COLO668 (cell line): ENCODE measurements around the gene MACROH2A1.

Source experiments
- DNase-seq: peaks from one replicate; lab custom pipeline; 2025; ENCODE audit not compliant: unreplicated experiment; lab: John Stamatoyannopoulos, UW

The MACROH2A1 gene

GRCh38 chr5:135436951-135437418 is 38.0 kb upstream of the MACROH2A1 start:
- DNase-seq, result no peak

DNA sequence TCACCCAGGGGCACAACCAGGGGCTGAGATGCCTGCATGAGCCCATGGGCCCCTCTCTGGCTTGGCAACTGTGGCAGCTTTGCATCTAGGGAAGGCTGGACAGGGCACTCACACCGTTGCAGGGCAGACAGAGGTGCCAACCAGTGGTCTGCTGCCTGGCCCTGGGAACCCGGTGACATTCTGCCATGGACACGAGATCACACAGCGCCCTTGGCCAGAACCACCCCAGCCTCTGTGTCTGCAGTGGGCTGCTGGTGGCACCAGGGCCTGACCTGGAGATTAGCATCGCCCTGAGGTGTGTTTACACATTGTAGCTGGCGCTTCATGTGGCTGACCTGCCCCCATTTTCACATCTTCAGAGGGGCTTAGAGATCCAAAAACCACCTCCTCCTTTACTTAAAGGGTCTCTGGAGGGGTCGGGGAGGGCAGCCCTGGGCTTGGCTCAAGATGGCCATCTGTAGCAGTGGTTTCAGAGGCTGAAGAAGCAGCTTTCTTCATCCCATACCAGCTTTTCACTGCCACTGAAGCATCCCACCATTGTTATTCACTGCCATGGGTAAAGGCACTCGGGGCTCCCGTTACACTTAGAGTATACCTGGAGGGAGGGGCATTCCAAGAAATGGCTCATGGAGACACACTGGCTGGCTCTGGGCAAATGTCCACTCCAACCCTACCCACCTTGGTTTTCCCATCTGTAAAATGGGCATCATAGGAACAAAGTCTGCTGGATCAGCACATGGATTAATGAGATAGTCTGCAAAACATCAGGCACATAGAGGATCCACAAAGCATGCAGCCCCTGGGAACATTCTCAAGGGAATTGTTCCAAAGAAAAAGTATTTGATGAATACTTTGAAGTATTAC is 36.7 kb upstream of the MACROH2A1 start:
- no peak for DNase-seq

GRCh38 chr5:135434591-135435466 is 35.8 kb upstream of the MACROH2A1 start:
- no peak for DNase-seq

DNA sequence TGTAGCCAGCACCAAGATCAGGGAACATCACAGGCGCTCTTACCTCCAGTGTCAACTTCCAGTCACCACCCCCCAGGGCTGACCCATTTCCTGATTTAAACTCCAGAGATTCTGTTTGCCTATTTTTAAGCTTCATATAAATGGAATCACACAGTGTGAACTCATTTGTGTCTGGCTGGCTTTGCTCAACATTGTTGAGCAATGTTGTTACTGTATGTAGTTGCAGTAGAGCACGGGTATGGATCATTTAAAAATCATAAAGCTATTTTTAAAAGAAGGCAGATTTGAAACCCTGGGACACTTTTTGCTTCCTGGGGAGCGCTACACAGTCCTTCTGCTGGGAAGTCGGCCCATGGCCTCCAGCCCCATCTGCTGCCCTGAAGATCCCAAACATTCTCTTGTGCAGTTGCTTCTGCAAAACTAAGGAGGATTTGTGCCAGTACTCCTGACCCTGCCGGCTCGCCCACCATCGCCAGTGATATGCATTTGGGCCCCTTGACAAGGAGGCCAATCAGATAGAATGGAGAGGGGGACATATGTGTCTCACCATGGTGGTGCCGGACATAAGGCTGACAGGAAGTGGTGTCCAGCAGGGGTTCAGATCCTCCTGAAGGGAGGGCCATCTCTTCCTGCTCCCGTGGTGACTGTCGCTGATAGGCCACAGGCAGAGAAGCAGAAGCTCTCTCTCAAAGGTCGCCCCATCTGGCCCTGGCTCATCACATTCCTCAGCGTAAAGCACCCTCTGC is 34.8 kb upstream of the MACROH2A1 start:
- DNase-seq, result no peak

- no peak for DNase-seq
Measured at GRCh38 chr5:135432113-135432512, 33.1 kb upstream of the MACROH2A1 start.

- DNase-seq, result no peak
Measured at GRCh38 chr5:135430135-135430437, 31.1 kb upstream of the MACROH2A1 start.

GRCh38 chr5:135429301-135430134 is 30.5 kb upstream of the MACROH2A1 start:
- DNase-seq, result no peak

DNA sequence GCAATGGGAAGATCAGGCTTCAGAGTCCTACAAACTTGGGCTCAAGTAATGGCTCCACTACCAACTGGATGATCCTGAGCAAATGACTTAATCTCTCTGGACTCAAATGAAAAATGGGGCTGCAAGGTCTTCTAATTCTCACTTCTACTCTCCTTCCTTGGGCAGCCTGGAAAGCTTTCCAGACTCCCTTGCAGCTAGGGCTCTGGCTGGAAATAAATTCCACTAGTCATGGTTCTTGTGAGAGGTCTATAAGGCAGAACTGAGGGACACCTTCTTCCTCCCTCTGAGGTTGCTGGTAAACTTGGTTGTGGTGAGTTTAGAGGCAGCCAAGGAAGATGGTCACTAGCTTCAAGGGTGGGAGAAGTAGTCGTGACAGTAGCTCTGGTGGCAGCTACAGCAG is 29.6 kb upstream of the MACROH2A1 start:
- no peak for DNase-seq

DNA sequence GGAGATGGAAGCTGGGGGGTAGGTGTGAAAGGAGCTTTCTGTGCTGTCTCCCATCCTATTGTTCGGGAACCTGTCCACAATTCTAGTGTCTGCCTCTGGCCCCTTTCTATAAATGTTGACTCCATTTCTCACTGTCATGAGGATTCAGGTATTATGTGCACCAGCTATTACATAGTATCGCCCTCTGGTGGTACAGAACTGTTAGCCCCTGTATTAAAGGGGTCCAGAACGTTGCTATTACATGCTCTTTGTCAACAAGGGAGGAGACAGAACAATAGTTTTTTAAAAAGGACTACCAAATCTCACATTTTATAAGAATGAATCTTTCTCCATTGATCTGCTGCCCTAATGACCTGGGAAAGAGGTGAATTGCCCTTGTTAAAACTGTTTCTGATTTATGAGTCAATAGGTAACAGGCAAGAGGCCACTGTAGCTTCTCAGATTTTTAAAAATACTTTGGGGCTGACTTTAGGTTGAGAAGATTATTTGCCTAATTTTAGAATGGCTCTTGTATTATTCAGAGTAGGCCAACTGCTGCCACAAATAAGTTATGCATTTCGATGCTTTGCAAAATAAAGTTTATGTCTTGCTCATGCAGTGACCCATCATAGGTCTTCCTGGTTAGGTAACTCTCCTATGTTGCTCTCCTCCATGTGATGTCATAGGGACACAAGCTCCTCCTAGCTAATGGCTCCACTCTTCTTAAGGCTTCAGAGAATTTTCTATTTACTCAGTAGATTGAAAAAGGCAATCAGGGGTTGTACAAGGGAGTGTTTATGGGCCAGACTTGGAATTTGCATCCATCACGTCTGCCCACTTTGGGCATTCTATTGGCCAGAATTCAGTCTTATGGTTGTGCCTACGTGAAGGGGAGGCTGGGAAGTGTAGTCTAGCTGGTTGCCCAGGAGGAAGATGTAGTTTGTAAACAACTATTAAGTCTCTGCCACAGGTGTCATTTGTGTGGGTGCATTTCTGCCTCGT is 27.4 kb upstream of the MACROH2A1 start:
- no peak for DNase-seq

DNA sequence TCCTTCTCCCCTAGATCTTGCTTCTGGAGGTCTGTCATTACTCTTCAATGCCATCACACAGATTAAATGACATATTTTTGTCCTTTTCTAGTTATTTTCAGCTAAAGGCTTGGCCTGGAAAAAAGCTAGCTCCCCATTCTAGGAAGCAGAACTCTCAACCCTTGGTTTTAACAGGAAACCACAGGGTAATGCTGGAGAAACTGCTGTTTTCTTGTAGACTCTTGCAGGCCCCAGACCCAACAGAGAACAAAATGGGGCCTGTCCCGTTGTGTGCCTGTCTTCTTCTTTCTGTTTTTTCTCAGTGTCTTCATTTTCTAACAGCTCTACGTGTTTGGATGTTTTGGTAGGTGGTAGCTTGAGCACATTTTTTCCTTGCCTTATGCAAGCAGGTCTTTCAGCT is 26.6 kb upstream of the MACROH2A1 start:
- no peak for DNase-seq

GRCh38 chr5:135423846-135424168 is 24.8 kb upstream of the MACROH2A1 start:
- DNase-seq, result no peak

DNA sequence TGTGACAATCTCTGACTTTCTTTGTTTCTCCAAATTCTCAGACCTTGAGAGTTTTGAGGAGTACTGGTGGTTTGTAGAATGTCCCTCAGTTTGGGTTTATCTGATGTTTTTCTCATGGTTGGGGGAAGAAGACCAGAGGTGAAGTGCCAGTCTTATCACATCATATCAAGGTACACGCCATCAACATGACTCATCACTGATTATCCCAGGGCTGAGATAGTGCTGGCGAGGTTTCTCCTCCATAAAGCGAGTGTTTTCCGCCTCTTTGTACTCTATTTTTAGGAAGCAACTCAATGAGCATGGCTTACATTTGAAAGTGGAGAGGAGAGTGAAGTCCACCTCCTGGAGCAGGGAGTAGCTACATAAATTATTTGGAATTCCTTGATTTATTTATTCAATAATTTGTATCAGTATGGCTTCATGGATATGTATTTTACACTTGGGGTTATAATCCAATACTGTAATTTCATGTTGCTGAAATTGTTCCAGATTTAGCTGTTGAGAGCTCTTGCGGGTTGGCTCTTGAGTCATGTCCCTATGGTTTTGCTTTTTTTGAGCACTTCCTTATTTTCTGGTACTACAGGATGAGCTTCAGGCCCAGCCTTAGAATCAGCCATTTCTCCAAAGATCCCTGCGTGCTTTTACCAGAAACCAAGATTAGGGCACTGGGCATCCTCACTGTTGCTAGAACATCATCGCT is 24.3 kb upstream of the MACROH2A1 start:
- DNase-seq, result no peak

DNA sequence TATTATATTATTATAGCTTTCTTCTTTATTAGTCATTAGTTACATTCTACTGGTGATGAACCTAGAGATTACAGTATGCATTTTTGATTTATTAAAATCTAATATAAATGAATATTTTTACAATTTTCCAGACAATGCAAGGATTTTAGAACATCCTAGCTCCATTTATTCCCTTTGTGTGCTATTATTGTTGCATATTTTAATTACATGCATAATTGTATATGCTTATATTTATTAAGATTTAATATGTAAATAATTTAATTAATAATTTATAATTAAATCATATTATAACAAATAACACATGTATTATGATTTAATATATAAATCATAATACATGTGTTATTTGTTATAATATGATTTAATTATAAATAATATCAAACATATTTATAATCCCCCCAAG is 23.4 kb upstream of the MACROH2A1 start:
- no peak for DNase-seq

GRCh38 chr5:135417083-135417482 is 18.1 kb upstream of the MACROH2A1 start:
- DNase-seq, result no peak

GRCh38 chr5:135405082-135405481 is 6.1 kb upstream of the MACROH2A1 start:
- DNase-seq, result no peak

GRCh38 chr5:135402031-135402430 is 3.0 kb upstream of the MACROH2A1 start:
- DNase-seq, result no peak

- no peak for DNase-seq
Measured at GRCh38 chr5:135400866-135401265, 1.8 kb upstream of the MACROH2A1 start.

DNA sequence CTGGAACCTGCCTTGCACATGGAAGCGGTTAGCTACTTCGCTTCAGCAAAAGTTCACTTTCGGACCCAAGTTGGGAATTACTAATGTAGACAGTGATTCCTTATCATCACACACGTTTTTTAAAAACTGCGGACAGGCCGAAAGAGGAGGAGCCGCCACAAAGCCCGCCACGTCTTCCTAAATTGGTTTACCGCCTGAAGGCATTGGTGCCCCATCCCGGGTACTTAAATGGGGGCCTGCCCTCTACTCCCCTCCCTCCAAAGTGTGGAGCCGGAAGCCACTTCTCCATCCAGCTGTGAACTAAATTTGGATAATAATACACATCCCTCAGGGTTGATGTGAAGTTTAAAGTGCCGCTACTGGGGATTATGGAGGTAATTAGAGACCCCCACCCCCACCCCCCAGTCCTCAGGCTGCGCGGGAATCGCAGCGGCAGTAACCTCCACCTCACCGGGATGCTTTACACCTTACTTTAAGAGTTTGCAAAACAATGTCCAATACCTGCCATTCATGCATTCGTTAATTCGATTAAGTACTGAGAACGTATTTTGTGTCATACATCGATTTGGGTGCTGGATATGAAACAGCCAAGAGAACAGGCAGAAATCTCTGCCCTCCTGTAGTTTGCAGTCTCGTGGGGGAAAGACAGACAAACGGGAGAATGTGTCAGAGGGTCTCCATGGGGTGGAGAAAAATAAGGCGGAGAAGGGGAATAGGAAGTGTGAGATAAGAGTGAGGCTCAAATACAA is 937 bp upstream of the MACROH2A1 start:
- no peak for DNase-seq
